GM12878 (cell line): ENCODE results near the gene ANLN.

Experiments
- CREB1 ChIP-seq: IDR thresholded peaks from 2 replicates; pipeline ENCODE4 v1.6.1; 2012; ENCODE audit warnings: low read depth, mild to moderate bottlenecking, inconsistent platforms
- PAX5 ChIP-seq: IDR thresholded peaks from 2 replicates; pipeline ENCODE4 v1.6.1; 2011; ENCODE audit warnings: low read depth, low read length, borderline replicate concordance

- TF ChIP-seq PAX5 (no peak), CREB1 (no peak)
These were observed 22.0 kb upstream of the ANLN start for GRCh38 chr7:36367561-36368077.
